Body of pancreas (tissue), 4 donors: ENCODE results near the gene PROZ.

Experiments used
- POLR2A ChIP-seq, 3 donors: fragments of 450-650 bp; IDR thresholded peaks; one replicate each; pipeline ENCODE4 v1.6.1; 2016; ENCODE audit warnings: antibody characterized with exemption in 3 of 3, mild to moderate bottlenecking in 2 of 3
- TF ChIP-seq, protein P1 (sequence below), 7 experiments: fragments of 450-650 bp in 4 of 7; fragments of 200-600 bp in 3 of 7; sonication (generic) in 3 of 7; IDR thresholded peaks; one replicate each; pipeline ENCODE4 v1.5.1; 2016 to 2019; ENCODE audit warnings: antibody characterized with exemption in 7 of 7

DNA sequence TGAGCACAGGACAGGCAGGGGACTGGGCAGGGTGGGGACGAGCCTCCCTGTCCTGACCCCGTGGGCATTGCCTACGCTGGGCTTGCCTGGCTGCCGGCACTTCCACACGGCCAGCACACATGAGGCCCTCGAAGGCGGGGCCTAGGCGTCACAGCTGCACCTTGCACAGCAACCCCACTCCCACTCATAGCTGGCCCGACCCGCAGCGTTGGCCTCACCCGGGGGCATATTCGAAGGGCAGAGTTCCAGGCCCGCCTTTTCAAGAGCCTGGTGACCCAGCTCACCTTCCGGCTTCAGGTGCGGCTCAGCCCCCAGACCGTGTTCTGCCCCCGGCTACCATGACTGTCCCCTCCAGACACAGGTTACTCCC, 16.9 kb upstream of the PROZ start:
- TF ChIP-seq, protein P1, sequence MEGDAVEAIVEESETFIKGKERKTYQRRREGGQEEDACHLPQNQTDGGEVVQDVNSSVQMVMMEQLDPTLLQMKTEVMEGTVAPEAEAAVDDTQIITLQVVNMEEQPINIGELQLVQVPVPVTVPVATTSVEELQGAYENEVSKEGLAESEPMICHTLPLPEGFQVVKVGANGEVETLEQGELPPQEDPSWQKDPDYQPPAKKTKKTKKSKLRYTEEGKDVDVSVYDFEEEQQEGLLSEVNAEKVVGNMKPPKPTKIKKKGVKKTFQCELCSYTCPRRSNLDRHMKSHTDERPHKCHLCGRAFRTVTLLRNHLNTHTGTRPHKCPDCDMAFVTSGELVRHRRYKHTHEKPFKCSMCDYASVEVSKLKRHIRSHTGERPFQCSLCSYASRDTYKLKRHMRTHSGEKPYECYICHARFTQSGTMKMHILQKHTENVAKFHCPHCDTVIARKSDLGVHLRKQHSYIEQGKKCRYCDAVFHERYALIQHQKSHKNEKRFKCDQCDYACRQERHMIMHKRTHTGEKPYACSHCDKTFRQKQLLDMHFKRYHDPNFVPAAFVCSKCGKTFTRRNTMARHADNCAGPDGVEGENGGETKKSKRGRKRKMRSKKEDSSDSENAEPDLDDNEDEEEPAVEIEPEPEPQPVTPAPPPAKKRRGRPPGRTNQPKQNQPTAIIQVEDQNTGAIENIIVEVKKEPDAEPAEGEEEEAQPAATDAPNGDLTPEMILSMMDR (IDR thresholded peaks at IDR 0.05): no peak
- no peak for TF ChIP-seq POLR2A (IDR thresholded peaks at IDR 0.05)
